CD4-positive, alpha-beta T cell treated with Interleukin-17A for 4 hours (primary cell): ENCODE measurements around the gene QSER1.
"Not testable (repeated sequence)": the region's sequence is repeated elsewhere in the genome, so short reads cannot be mapped to it uniquely, and the experiment has no call there.

Source experiments
- DNase-seq: peaks from one replicate; pipeline ENCODE4 v3.0.0-alpha.2; 2020; ENCODE audit warnings: mixed read lengths

Gene QSER1

GRCh38 chr11:32937283-32937682 is 44.7 kb downstream of the QSER1 start:
- DNase-seq, result not testable (repeated sequence)

- no peak for DNase-seq
Observed at GRCh38 chr11:32939046-32939445, 46.4 kb downstream of the QSER1 start.

DNA sequence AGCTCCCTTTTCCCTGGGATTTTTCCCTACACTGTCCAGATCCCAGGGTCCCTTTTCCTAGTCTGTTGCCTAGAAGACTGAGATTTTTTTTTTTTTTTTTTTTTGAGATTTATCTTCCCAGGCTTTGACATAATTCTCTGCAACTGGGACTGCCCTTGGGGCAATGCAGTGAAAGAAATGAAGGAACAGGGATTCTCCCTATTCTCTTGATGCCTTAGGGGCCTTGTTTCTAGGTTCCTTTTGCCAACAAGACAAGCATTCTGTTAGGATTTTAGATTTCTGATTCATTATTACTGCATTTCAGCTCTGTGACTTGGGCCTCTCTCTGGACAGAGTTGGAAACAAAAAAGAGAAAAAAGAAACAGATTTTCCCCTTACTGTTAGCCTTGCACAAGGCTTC is 47.3 kb downstream of the QSER1 start:
- no peak for DNase-seq

DNA sequence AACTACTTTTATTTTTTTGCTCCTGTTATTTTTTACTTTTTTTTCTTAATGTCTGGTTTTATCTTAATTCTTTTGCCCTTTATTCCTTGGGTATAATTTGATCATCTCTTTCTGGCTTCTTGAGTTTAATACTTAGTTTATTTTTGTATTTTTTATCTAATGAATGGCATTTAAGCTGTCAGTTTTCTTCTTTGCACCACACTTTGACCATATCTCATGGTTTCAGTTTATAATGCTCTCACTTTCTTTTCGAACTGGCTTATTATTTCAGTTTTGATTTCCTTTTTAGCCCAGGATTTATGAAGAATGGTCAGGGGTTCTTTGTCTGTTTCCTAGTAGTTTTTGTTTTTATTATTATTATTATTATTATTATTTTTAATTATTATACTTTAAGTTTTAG is 48.3 kb downstream of the QSER1 start:
- DNase-seq, result no peak

DNA sequence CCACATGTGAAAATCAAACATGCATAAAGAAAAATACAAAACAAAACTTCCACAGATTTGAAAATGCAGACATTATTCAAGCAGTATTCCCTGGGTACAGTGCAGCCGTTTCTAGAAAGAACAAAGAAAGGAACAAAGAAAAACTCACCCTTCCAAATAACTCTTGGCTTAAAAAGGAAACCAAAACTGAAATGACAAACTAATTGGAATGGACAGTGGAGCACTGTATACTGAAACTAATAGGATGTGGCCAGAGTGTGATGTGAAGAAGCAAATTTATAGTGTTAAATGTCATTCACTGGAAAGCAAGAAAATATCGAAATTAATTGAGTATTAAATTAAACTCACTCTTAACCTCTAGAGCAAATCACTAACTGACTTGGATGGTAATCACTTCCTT is 55.4 kb downstream of the QSER1 start:
- DNase-seq, result no peak

GRCh38 chr11:32949739-32950138 is 57.1 kb downstream of the QSER1 start:
- no peak for DNase-seq

GRCh38 chr11:32952421-32952820 is 59.8 kb downstream of the QSER1 start:
- no peak for DNase-seq

GRCh38 chr11:32953700-32954099 is 61.1 kb downstream of the QSER1 start:
- no peak for DNase-seq

GRCh38 chr11:32960553-32961164 is 68.0 kb downstream of the QSER1 start:
- DNase-seq, result no peak

GRCh38 chr11:32962016-32962415 is 69.4 kb downstream of the QSER1 start:
- DNase-seq, result no peak

GRCh38 chr11:32963721-32964120 is 71.1 kb downstream of the QSER1 start:
- no peak for DNase-seq

DNA sequence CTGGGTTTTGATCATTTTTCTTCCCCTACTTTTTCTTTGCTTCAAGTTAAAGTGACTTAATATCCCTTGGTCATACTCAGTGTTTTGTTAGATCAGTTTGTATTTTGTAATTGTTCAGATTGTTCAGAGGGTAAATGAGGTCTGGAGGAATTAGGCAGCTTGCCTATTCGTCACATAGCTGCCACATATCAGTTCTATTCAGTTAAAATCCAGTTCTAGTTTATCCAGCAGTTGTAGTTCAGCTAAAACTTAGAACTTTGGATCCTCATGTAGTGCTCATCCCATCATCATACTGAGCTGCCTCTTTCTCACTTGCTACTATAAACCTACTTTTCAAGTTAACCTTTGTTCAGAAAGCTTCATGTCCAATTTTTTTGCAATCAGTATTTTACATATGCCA is 75.9 kb downstream of the QSER1 start:
- DNase-seq, result no peak

GRCh38 chr11:32972233-32972632 is 79.6 kb downstream of the QSER1 start:
- not testable (repeated sequence) for DNase-seq

DNA sequence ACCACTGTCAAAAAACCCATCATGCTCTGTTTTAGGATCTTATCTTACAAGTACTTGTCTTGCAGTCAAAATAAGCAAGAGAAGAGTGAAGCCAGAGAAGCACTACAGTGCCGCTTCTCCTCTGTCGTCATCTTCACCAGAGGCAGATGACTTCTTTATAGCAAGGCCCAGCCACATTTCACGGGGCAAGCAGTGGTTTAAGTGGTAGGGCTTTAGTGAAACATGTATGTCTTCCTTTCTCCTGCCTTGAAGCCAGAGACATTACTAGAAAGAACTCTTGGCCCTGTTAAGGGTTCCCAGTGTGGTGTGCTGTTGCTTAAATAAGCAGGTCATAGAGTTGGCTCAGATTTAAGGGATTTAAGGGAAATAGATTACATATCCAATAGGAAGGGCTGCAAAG is 80.2 kb downstream of the QSER1 start:
- no peak for DNase-seq

GRCh38 chr11:32982626-32983025 is 90.0 kb downstream of the QSER1 start:
- no peak for DNase-seq

GRCh38 chr11:32983506-32983905 is 90.9 kb downstream of the QSER1 start:
- DNase-seq, result no peak

GRCh38 chr11:32985600-32985999 is 93.0 kb downstream of the QSER1 start:
- no peak for DNase-seq

DNA sequence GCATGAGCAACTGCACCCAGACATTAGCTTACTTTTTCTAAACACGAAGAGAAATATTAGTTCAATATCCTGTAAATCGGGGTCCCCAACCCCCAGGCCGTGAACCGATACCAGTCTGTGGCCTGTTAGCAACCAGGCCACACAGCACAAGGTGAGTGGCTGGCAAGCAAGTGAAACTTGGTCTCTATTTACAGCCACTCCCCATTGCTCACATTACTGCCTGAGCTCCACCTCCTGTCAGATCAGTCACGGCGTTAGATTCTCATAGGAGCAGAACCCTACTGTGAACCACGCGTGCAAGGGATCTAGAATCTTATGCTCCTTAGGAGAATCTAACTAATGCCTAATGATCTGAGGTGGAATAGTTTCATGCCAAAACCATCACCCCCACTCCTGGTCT is 95.2 kb downstream of the QSER1 start:
- DNase-seq, result no peak

DNA sequence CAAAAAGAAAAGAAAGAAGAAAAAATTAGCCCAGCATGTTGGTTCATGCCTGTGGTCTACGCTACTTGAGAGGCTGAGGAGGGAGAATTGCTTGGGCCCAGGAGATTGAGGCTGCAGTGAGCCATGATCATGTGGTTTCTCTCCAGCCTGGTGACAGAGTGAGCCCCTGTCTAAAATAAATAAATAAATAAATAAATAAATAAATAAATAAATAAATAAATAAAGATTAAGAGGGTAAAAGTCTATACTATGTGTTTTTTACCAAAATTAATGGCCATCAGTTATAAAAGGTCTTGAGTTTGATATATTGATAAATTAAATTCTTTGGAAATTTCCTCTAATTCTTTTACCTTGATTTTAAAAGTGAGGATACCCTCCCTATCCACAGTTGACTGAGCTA is 97.9 kb downstream of the QSER1 start:
- DNase-seq, result no peak

- no peak for DNase-seq
Observed at GRCh38 chr11:32991427-32991826, 98.8 kb downstream of the QSER1 start.

DNA sequence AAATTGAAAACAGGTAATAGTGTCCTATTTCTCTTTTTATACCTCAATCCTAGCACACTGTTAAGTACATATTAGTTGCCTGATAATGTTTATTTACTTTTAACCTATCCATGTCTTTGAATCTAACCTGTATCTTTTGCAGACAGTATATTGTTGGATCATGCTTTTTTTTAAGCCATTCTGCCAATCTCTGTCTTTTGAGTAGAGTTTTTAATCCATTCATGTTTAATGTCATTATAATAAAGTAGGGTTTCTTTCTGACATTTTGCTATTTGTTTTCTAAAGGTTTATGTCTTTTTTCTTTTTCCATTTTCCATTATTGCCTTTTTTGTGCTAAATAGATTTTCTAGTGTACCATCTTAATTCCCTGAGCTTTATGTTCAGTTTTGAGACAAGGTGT is 99.3 kb downstream of the QSER1 start:
- no peak for DNase-seq

DNA sequence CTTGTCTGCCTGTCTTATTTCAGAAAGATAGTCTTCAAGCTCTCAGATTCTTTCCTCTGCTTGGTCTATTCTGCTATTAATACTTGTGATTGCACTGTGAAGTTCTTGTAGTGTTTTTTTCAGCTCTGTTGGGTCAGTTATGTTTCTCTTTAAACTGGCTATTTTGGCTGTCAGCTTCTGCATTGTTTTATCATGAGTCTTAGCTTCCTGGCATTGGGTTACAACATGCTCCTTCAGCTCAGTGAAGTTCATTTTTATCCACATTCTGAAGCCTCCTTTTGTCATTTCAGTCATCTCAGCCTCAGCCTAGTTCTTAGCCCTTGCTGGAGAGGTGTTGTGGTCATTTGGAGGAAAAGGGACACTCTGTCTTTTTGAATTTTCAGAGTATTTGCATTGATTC is 107.6 kb downstream of the QSER1 start:
- DNase-seq, result no peak

- DNase-seq, result no peak
Observed at GRCh38 chr11:33001281-33001680, 108.7 kb downstream of the QSER1 start.

DNA sequence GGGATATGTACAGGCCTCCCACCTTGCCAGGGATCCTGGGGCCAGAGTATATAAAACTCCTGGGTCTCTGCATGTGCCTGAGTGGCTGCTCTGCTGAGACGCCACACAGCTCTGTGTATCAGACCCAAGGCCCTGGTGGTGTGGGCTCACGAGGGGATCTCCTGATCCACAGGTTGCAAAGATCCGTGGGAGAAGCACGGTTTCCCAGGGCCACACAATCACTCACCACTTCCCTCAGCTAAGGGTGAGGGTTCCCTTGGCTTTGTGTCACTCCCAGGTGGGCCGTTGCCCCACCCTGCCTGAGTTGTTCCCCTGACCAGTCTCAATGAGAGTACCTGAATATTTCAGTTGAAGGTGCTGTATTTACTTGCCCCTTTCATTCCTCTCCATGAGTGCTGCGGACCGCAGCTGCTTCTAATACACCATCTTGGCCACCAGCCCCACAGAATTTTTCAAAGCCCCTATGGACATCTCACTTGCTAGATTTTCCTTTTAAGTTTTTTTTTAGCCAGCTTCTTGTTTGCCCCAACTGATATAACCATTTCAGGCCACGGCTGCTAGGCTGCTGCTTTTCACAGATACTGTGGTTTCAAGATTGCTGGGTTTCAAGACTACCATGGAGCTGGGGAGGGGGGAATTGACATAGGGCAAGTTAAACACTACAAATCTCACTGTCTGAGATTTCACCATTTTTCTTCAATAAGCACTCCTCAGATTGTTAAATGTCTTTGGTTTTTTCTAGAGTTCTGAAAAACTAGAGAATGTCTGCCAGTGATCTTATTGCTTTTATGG is 109.3 kb downstream of the QSER1 start:
- DNase-seq, result no peak

GRCh38 chr11:33005175-33005574 is 112.6 kb downstream of the QSER1 start:
- peak; percentile 36 for DNase-seq
